ENCODE results near the gene C10orf95. TPM values are rescaled to one million over a fixed set of nuclear protein-coding genes. Genes with fewer than 3 reads are reported as not detected.

C10orf95 gene
- total and polyA plus RNA-seq, 2 experiments from 2014 or later = 0.69 to 1.1 TPM

- Histone ChIP-seq H3K9me2 (ENCODE audit: insufficient read depth) (no peaks in the 10 kb centered on the region), H4K20me1 (replicated peaks; ENCODE audit: insufficient read depth) (no peaks in the 10 kb centered on the region), H3K36me3 (ENCODE audit: insufficient read depth) (no peaks in the 10 kb centered on the region), H3F3A (replicated peaks; ENCODE audit: low read depth) (peaks cover 14% of the 10 kb centered on the region), H3K4me2 (no peak overlapping the region), H3K79me2 (replicated peaks; ENCODE audit: insufficient read depth) (no peaks in the 10 kb centered on the region), H3K27me3 (ENCODE audit: insufficient read depth) (peaks cover 34% of the 10 kb centered on the region), H3K4me3 (no peak overlapping the region), H2AFZ (no peak overlapping the region), H3K27ac (ENCODE audit: low read depth) (no peak overlapping the region), H3K4me1 (ENCODE audit: insufficient read depth) (peaks cover 22% of the 10 kb centered on the region)
- DNase-seq (ENCODE audit: low spot score) (no peak), ATAC-seq (no peak)
- peaks cover 45% of the 10 kb centered on the region for H3K27me3 Mint-ChIP-seq (ENCODE audit: insufficient read depth, low read depth, poor library complexity)
- TF ChIP-seq, protein P1, sequence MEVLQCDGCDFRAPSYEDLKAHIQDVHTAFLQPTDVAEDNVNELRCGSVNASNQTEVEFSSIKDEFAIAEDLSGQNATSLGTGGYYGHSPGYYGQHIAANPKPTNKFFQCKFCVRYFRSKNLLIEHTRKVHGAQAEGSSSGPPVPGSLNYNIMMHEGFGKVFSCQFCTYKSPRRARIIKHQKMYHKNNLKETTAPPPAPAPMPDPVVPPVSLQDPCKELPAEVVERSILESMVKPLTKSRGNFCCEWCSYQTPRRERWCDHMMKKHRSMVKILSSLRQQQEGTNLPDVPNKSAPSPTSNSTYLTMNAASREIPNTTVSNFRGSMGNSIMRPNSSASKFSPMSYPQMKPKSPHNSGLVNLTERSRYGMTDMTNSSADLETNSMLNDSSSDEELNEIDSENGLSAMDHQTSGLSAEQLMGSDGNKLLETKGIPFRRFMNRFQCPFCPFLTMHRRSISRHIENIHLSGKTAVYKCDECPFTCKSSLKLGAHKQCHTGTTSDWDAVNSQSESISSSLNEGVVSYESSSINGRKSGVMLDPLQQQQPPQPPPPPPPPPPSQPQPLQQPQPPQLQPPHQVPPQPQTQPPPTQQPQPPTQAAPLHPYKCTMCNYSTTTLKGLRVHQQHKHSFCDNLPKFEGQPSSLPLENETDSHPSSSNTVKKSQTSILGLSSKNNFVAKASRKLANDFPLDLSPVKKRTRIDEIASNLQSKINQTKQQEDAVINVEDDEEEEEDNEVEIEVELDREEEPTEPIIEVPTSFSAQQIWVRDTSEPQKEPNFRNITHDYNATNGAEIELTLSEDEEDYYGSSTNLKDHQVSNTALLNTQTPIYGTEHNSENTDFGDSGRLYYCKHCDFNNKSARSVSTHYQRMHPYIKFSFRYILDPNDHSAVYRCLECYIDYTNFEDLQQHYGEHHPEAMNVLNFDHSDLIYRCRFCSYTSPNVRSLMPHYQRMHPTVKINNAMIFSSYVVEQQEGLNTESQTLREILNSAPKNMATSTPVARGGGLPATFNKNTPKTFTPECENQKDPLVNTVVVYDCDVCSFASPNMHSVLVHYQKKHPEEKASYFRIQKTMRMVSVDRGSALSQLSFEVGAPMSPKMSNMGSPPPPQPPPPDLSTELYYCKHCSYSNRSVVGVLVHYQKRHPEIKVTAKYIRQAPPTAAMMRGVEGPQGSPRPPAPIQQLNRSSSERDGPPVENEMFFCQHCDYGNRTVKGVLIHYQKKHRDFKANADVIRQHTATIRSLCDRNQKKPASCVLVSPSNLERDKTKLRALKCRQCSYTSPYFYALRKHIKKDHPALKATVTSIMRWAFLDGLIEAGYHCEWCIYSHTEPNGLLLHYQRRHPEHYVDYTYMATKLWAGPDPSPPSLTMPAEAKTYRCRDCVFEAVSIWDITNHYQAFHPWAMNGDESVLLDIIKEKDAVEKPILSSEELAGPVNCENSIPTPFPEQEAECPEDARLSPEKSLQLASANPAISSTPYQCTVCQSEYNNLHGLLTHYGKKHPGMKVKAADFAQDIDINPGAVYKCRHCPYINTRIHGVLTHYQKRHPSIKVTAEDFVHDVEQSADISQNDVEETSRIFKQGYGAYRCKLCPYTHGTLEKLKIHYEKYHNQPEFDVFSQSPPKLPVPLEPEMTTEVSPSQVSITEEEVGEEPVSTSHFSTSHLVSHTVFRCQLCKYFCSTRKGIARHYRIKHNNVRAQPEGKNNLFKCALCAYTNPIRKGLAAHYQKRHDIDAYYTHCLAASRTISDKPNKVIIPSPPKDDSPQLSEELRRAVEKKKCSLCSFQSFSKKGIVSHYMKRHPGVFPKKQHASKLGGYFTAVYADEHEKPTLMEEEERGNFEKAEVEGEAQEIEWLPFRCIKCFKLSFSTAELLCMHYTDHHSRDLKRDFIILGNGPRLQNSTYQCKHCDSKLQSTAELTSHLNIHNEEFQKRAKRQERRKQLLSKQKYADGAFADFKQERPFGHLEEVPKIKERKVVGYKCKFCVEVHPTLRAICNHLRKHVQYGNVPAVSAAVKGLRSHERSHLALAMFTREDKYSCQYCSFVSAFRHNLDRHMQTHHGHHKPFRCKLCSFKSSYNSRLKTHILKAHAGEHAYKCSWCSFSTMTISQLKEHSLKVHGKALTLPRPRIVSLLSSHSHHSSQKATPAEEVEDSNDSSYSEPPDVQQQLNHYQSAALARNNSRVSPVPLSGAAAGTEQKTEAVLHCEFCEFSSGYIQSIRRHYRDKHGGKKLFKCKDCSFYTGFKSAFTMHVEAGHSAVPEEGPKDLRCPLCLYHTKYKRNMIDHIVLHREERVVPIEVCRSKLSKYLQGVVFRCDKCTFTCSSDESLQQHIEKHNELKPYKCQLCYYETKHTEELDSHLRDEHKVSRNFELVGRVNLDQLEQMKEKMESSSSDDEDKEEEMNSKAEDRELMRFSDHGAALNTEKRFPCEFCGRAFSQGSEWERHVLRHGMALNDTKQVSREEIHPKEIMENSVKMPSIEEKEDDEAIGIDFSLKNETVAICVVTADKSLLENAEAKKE (CRISPR knock-in tag; IDR thresholded peaks at IDR 0.05) = no peak
- TF ChIP-seq CTCF (conservative IDR thresholded peaks at IDR 0.05; ENCODE audit: low read depth in 2 of 2) = no peak
- no peak for TF ChIP-seq ZNF331 (CRISPR knock-in tag; IDR thresholded peaks at IDR 0.05; ENCODE audit: low read depth)
- no peak for TF ChIP-seq CREB1 (CRISPR knock-in tag; IDR thresholded peaks at IDR 0.05; ENCODE audit: low read depth)
- no peak for TF ChIP-seq POLR2AphosphoS5 (IDR thresholded peaks at IDR 0.05; ENCODE audit: low read depth)
- no peak for TF ChIP-seq NANOG (IDR thresholded peaks at IDR 0.05; ENCODE audit: borderline replicate concordance)
- TF ChIP-seq STAT1 (IDR thresholded peaks at IDR 0.05; ENCODE audit: unreplicated experiment) = no peak
- no peak for TF ChIP-seq EZH2phosphoT487 (IDR thresholded peaks at IDR 0.05; ENCODE audit: unreplicated experiment)
- no peak for TF ChIP-seq JUNB (IDR thresholded peaks at IDR 0.05; ENCODE audit: unreplicated experiment)
- TF ChIP-seq, protein P2, sequence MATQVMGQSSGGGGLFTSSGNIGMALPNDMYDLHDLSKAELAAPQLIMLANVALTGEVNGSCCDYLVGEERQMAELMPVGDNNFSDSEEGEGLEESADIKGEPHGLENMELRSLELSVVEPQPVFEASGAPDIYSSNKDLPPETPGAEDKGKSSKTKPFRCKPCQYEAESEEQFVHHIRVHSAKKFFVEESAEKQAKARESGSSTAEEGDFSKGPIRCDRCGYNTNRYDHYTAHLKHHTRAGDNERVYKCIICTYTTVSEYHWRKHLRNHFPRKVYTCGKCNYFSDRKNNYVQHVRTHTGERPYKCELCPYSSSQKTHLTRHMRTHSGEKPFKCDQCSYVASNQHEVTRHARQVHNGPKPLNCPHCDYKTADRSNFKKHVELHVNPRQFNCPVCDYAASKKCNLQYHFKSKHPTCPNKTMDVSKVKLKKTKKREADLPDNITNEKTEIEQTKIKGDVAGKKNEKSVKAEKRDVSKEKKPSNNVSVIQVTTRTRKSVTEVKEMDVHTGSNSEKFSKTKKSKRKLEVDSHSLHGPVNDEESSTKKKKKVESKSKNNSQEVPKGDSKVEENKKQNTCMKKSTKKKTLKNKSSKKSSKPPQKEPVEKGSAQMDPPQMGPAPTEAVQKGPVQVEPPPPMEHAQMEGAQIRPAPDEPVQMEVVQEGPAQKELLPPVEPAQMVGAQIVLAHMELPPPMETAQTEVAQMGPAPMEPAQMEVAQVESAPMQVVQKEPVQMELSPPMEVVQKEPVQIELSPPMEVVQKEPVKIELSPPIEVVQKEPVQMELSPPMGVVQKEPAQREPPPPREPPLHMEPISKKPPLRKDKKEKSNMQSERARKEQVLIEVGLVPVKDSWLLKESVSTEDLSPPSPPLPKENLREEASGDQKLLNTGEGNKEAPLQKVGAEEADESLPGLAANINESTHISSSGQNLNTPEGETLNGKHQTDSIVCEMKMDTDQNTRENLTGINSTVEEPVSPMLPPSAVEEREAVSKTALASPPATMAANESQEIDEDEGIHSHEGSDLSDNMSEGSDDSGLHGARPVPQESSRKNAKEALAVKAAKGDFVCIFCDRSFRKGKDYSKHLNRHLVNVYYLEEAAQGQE (IDR thresholded peaks at IDR 0.05; ENCODE audit: unreplicated experiment) = no peak
- no peak for TF ChIP-seq ETS1 (IDR thresholded peaks at IDR 0.05)
- TF ChIP-seq ZNF114 (CRISPR knock-in tag; IDR thresholded peaks at IDR 0.05) = no peak
- TF ChIP-seq EZH2 (IDR thresholded peaks at IDR 0.05; ENCODE audit: low read depth, unreplicated experiment) = no peak
- peaks cover 2% of the 10 kb centered on the region; the same call in 1 of the 3 replicates for H3K36me3 Mint-ChIP-seq (ENCODE audit: low read depth)
- no peak overlapping the region for H3K4me3 Mint-ChIP-seq
- H3K27ac Mint-ChIP-seq = no peak overlapping the region
- H3K4me1 Mint-ChIP-seq = peaks cover 40% of the 10 kb centered on the region
- H3K9me3 Mint-ChIP-seq = no peaks in the 10 kb centered on the region
Observed at GRCh38 chr10:102413806-102414561, 37.4 kb downstream of the C10orf95 start.
